ENCODE results near the gene CAMK2G.

CAMK2G gene

DNA sequence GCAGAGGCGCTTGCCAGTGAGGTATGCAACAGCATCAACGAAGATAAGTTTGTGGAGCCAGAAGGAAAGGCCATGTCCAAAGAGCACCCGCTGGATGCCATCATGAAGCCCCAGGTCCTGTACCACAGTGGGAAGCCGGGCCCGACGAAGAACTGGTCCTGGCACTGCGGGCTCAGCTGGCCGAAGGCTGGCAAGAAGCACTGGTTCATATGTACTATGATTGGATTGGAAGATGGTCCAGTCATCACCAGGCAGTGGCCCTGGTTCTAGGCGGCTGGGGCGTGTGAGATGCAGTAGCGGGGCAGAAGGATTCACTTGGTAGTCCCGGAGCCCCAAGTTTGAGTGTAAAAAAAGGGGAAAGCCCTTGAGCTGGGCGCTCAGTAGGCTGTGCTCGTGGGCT, 66.9 kb downstream of the CAMK2G start:
- Histone ChIP-seq H3K9me2 (replicated peaks; ENCODE audit: control insufficient read depth, low read length) (no peaks in the 10 kb centered on the region), H3K36me3 (ENCODE audit: control insufficient read depth, low read length) (peaks cover 66% of the 10 kb centered on the region)

DNA sequence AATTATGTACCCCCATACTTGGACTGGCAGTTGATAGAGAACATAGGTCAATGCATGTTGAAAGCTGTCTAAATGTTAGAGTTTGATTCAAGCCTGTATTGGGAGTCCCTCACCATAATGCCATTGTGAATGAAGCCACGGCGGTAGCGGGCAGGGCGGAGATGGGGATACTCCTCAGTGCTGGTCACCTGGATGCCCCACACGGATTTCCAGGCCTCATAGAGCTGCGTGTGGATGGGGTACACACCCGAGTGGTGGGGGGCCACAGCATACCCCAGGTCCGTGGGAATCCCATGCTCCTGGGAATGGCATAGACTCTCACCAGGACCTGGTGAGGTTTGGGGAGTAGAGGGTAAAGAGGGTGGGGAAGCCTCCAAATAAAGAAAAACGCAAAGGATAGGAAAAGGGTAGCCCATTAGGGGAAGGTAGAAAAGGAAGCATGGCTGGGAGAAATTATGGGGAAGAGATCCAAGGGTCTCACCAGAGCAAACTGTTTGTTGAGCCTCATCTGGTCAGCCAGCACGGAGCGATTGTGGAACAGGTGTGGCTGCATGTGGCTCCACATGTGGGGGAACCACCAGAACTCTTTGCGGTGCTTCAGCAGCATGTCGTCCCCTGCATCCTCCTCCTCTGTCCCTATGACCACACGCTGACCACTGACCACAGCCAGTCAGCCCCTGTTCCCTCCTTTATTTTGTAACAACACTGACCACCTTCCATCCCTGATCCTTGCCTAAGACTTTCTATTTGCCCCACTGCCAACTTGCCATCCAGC, 68.0 kb downstream of the CAMK2G start:
- Histone ChIP-seq H3F3A (ENCODE audit: control insufficient read depth, insufficient read depth) (no peaks in the 10 kb centered on the region; the same call in 1 of the 2 replicates), H3K79me2 (ENCODE audit: control insufficient read depth, low read length) (peaks cover 41% of the 10 kb centered on the region), H3K4me1 (ENCODE audit: control insufficient read depth, low read length) (peaks cover 21% of the 10 kb centered on the region), H4K20me1 (ENCODE audit: control insufficient read depth, insufficient read depth, low read depth, low read length) (no peaks in the 10 kb centered on the region), H3K4me3 (ENCODE audit: low read length) (no peak overlapping the region), H3K9me3 (ENCODE audit: control insufficient read depth, insufficient read depth, low read length) (no peaks in the 10 kb centered on the region), H3K4me2 (ENCODE audit: low read length) (no peak overlapping the region), H3K27ac (ENCODE audit: low read depth, low read length) (no peak overlapping the region), H3K36me3 (ENCODE audit: control insufficient read depth, low read length) (peaks cover 76% of the 10 kb centered on the region), H3K9me2 (replicated peaks; ENCODE audit: control insufficient read depth, low read length) (no peaks in the 10 kb centered on the region), H3K27me3 (ENCODE audit: control insufficient read depth, low read length) (no peaks in the 10 kb centered on the region)
- no peak for TF ChIP-seq EZH2phosphoT487 (IDR thresholded peaks at IDR 0.05; ENCODE audit: borderline replicate concordance, low read length)
- TF ChIP-seq, protein P1, sequence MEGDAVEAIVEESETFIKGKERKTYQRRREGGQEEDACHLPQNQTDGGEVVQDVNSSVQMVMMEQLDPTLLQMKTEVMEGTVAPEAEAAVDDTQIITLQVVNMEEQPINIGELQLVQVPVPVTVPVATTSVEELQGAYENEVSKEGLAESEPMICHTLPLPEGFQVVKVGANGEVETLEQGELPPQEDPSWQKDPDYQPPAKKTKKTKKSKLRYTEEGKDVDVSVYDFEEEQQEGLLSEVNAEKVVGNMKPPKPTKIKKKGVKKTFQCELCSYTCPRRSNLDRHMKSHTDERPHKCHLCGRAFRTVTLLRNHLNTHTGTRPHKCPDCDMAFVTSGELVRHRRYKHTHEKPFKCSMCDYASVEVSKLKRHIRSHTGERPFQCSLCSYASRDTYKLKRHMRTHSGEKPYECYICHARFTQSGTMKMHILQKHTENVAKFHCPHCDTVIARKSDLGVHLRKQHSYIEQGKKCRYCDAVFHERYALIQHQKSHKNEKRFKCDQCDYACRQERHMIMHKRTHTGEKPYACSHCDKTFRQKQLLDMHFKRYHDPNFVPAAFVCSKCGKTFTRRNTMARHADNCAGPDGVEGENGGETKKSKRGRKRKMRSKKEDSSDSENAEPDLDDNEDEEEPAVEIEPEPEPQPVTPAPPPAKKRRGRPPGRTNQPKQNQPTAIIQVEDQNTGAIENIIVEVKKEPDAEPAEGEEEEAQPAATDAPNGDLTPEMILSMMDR (IDR thresholded peaks at IDR 0.05; ENCODE audit: low read depth, low read length, poor library complexity, severe bottlenecking) = no peak

More for the DNA sequence above, 66.9 kb downstream of the CAMK2G start:
- H3F3A ChIP-seq (ENCODE audit: control insufficient read depth, insufficient read depth) = peaks cover 2% of the 10 kb centered on the region
- H3K9me3 ChIP-seq (ENCODE audit: control insufficient read depth, insufficient read depth, low read length) = no peaks in the 10 kb centered on the region
- TF ChIP-seq, protein P1 (IDR thresholded peaks at IDR 0.05; ENCODE audit: low read depth, low read length, poor library complexity, severe bottlenecking) = no peak
- no peak for TF ChIP-seq EZH2phosphoT487 (IDR thresholded peaks at IDR 0.05; ENCODE audit: borderline replicate concordance, low read length)
- peaks cover 43% of the 10 kb centered on the region for H3K79me2 ChIP-seq (ENCODE audit: control insufficient read depth, low read length)
- peaks cover 21% of the 10 kb centered on the region for H3K4me1 ChIP-seq (ENCODE audit: control insufficient read depth, low read length)
- no peak overlapping the region for H3K4me3 ChIP-seq (ENCODE audit: low read length)
- H4K20me1 ChIP-seq (ENCODE audit: control insufficient read depth, insufficient read depth, low read depth, low read length) = no peaks in the 10 kb centered on the region
- no peak overlapping the region for H3K4me2 ChIP-seq (ENCODE audit: low read length)
- no peaks in the 10 kb centered on the region for H3K27me3 ChIP-seq (ENCODE audit: control insufficient read depth, low read length)
- no peak overlapping the region for H3K27ac ChIP-seq (ENCODE audit: low read depth, low read length)

DNA sequence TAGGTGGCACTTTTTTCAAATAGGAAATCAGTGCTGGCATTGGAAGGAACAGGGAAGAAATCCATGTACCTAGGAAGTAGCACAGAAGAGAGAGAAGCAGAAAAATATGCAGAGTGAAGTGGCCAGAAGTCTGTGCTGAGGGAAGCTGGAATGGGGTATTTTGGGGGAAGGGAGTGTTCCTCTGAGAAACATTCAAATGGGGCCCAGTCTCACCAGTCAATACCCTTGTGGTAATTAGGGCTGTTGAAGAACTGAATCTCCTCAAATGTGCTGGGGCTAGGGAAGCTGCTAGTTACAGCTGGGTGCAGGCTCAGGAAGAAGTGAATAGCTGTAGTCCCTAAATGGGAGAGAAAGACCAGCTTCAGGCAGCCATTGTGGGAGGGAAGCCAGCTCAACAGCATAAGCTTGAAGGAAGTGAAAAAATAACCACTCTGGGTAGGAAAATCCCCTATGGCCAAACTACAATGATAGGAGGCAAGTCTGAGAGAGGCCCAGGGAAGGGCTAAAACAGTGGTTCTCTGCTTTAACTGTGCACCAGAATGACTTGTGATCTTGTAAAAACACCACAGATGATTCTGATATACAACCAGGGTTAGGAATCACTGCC, 70.6 kb downstream of the CAMK2G start:
- no peak overlapping the region for H3K4me3 ChIP-seq (ENCODE audit: low read length)
- no peaks in the 10 kb centered on the region for H3K27me3 ChIP-seq (ENCODE audit: control insufficient read depth, low read length)
- peaks cover 7% of the 10 kb centered on the region for H3K4me1 ChIP-seq (ENCODE audit: control insufficient read depth, low read length)
- H3K27ac ChIP-seq (ENCODE audit: low read depth, low read length) = peak overlapping the region; percentile 4; the same call in 1 of the 2 replicates
- H3K4me2 ChIP-seq (ENCODE audit: low read length) = no peak overlapping the region
- no peak for TF ChIP-seq EZH2phosphoT487 (IDR thresholded peaks at IDR 0.05; ENCODE audit: borderline replicate concordance, low read length)
- TF ChIP-seq, protein P1 (IDR thresholded peaks at IDR 0.05; ENCODE audit: low read depth, low read length, poor library complexity, severe bottlenecking) = no peak
- H4K20me1 ChIP-seq (ENCODE audit: control insufficient read depth, insufficient read depth, low read depth, low read length) = no peaks in the 10 kb centered on the region
- H3K9me2 ChIP-seq (replicated peaks; ENCODE audit: control insufficient read depth, low read length) = no peaks in the 10 kb centered on the region
- H3F3A ChIP-seq (ENCODE audit: control insufficient read depth, insufficient read depth) = no peaks in the 10 kb centered on the region; the same call in 1 of the 2 replicates
- H3K36me3 ChIP-seq (ENCODE audit: control insufficient read depth, low read length) = peaks cover 83% of the 10 kb centered on the region
- H3K9me3 ChIP-seq (ENCODE audit: control insufficient read depth, insufficient read depth, low read length) = no peaks in the 10 kb centered on the region
- peaks cover 17% of the 10 kb centered on the region for H3K79me2 ChIP-seq (ENCODE audit: control insufficient read depth, low read length)

Data from DOHH2 (cell line).